PC-9 (cell line): ENCODE results near the gene AUTS2. TPM values are rescaled to one million over a fixed set of nuclear protein-coding genes. Genes with fewer than 3 reads are reported as not detected.
A peak's percentile ranks its signal among the peaks of the same experiment; 100 is the strongest.

Experiments
- BruUV-seq: library from RNA; stranded (reverse); fragments of 400-500 nt; replicated peaks from 2 replicates; lab custom pipeline; 2021; lab: Mats Ljungman, UMichigan
- CTCF ChIA-PET: fragments of 300-600 bp; sonication (Branson Sonifier 250); formaldehyde crosslinking; loops from one replicate; lab custom pipeline; 2022; ENCODE audit warnings: antibody characterized with exemption; lab: Charles Lee
- POLR2A ChIA-PET: fragments of 300-600 bp; sonication (Branson Sonifier 250); formaldehyde crosslinking; loops from one replicate; lab custom pipeline; 2022; ENCODE audit warnings: antibody characterized with exemption; ENCODE audit not compliant: unreplicated experiment; lab: Charles Lee
- DNase-seq, 2 experiments: peaks; one replicate each; pipeline versions ENCODE4 v3.0.0 to v3.0.0-alpha.2; 2015 to 2022; ENCODE audit warnings: mixed read lengths in 1 of 2
- H2AFZ ChIP-seq: fragments of 200-600 bp; sonication (generic); 2 replicates; pipeline ENCODE4 v1.8.1; 2017; ENCODE audit warnings: antibody characterized with exemption
- H3F3A ChIP-seq: fragments of 200-600 bp; sonication (generic); 2 replicates; pipeline ENCODE4 v1.8.1; 2017; ENCODE audit warnings: antibody characterized with exemption, mild to moderate bottlenecking, low read depth; ENCODE audit not compliant: insufficient read depth
- H3K27ac ChIP-seq: fragments of 200-600 bp; sonication (generic); 2 replicates; pipeline ENCODE4 v1.6.1; 2016; ENCODE audit warnings: mixed run types
- H3K27me3 ChIP-seq: fragments of 200-600 bp; sonication (generic); 2 replicates; pipeline ENCODE4 v1.6.1; 2016; ENCODE audit warnings: low read depth, mixed run types; ENCODE audit not compliant: insufficient read depth
- H3K36me3 ChIP-seq: fragments of 200-600 bp; sonication (generic); 2 replicates; pipeline ENCODE4 v1.6.1; 2016; ENCODE audit warnings: low read depth, mixed run types
- H3K4me1 ChIP-seq: fragments of 200-600 bp; sonication (generic); replicated peaks from 2 replicates; pipeline ENCODE4 v1.6.1; 2016; ENCODE audit warnings: mixed run types; ENCODE audit not compliant: insufficient read depth
- H3K4me2 ChIP-seq: fragments of 200-600 bp; sonication (generic); 2 replicates; pipeline ENCODE4 v1.6.1; 2017; ENCODE audit warnings: mixed run types
- H3K4me3 ChIP-seq: fragments of 200-600 bp; sonication (generic); 2 replicates; pipeline ENCODE4 v1.6.1; 2016; ENCODE audit warnings: mixed run types
- H3K79me2 ChIP-seq: fragments of 200-600 bp; sonication (generic); 2 replicates; pipeline ENCODE4 v1.6.1; 2017; ENCODE audit warnings: low read depth, mixed run types
- H3K9me2 ChIP-seq: fragments of 200-600 bp; sonication (generic); 2 replicates; pipeline ENCODE4 v1.8.1; 2017; ENCODE audit warnings: mild to moderate bottlenecking; ENCODE audit not compliant: insufficient read depth
- H3K9me3 ChIP-seq: fragments of 200-600 bp; sonication (generic); 2 replicates; pipeline ENCODE4 v1.8.1; 2016; ENCODE audit warnings: low read depth; ENCODE audit not compliant: insufficient read depth
- H4K20me1 ChIP-seq: fragments of 200-600 bp; sonication (generic); 2 replicates; pipeline ENCODE4 v1.8.1; 2017; ENCODE audit not compliant: insufficient read depth
- CTCF ChIP-seq: fragments of 200-600 bp; sonication (generic); conservative IDR thresholded peaks from 2 replicates; pipeline ENCODE4 v1.6.1; 2017; ENCODE audit warnings: mixed run types, antibody characterized with exemption, mild to moderate bottlenecking, moderate library complexity
- EZH2 ChIP-seq: fragments of 200-600 bp; sonication (generic); IDR thresholded peaks from 2 replicates; pipeline ENCODE4 v1.8.0; 2017; ENCODE audit warnings: antibody characterized with exemption, low read depth
- intact Hi-C: fragments of 100-400 bp; cut with micrococcal nuclease; formaldehyde crosslinking; loops from one replicate; pipeline ENCODE4 v1.10.0; 2022; ENCODE audit not compliant: unreplicated experiment
- total RNA-seq: library from RNA; stranded (reverse); gene quantifications from 2 replicates; pipeline ENCODE4 v1.2.3, GENCODE V29; 2021

The AUTS2 gene
- total RNA-seq, 1 experiment from 2014 or later, result not detected

DNA sequence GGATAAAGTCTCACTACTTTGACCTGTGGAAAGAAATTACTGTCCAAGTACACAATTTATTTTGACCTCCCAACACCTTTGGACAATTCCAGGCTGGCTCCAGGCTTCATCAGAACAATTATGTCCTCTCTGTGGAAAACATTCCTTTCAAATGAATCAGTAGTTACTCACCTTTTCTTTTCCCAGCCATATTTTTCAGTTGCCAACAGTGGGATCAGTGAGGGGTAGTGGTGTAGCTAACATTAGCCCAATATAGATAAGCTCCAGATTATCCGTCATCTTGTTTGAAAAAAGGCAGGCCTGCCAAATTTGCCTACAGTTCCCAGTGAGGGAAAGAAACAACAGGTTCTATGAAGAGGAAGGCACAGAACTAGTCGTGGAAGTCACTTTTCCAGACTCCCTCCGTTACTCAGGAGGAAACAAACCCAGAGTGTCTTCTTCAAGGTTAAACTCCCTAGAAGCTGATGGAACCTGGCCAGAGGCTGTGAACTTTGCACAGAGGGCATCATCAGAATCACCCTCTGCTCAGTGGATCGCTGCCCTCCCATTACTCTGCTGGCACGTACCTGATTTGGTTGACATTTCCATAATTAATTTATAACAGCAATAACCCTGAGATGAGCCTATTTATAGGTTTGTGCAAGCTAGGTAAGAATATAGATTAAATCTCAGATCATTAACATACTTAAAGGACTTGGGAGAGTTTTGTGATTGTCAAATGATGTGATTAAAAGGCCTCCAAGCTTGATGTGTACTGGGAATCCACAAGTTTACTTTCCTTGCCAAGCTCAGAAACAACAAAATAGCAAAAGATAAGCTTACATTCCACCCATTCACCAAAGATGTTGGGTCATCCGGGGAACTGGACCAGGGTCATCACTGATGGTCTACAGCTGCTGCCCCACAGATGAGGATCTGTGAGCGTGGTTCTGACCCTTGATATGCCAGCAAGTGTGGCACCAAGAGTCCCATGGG lies 879.0 kb downstream of the AUTS2 start:
- no TSS peak for BruUV-seq
- H3K9me3 ChIP-seq, result no peaks in the 10 kb centered on the region
- no peak overlapping the region for H2AFZ ChIP-seq
- TF ChIP-seq EZH2 (no peak), CTCF (no peak)
- peaks cover 14% of the 10 kb centered on the region; the same call in 1 of the 2 replicates for H3K27me3 ChIP-seq
- ChIA-PET CTCF (no interaction called here), POLR2A (interaction anchor here (0.6 kb wide), 1 partner anchor 275 kb away, joined by 3 read pairs; no protein-coding TSS in a partner anchor)
- no peaks in the 10 kb centered on the region for H3K36me3 ChIP-seq
- intact Hi-C loops, result no loop called here
- no peaks in the 10 kb centered on the region for H3K4me1 ChIP-seq
- no peaks in the 10 kb centered on the region for H3F3A ChIP-seq
- H3K79me2 ChIP-seq, result no peaks in the 10 kb centered on the region
- H3K9me2 ChIP-seq, result no peaks in the 10 kb centered on the region
- H3K27ac ChIP-seq, result no peak overlapping the region
- H4K20me1 ChIP-seq, result no peaks in the 10 kb centered on the region
- no peak overlapping the region for H3K4me3 ChIP-seq
- no peak overlapping the region for H3K4me2 ChIP-seq
- DNase-seq, result no peak

GRCh38 chr7:70479153-70480021 lies 881.1 kb downstream of the AUTS2 start:
- no peaks in the 10 kb centered on the region for H3K36me3 ChIP-seq
- no peaks in the 10 kb centered on the region for H3K9me2 ChIP-seq
- H3K4me1 ChIP-seq, result no peaks in the 10 kb centered on the region
- H4K20me1 ChIP-seq, result no peaks in the 10 kb centered on the region
- H2AFZ ChIP-seq, result no peak overlapping the region
- no peak overlapping the region for H3K4me2 ChIP-seq
- no peaks in the 10 kb centered on the region for H3K9me3 ChIP-seq
- no peaks in the 10 kb centered on the region for H3F3A ChIP-seq
- TF ChIP-seq CTCF, result no peak
- TF ChIP-seq EZH2, result no peak
- no TSS peak for BruUV-seq
- CTCF ChIA-PET, result no interaction called here
- DNase-seq, result no peak
- H3K79me2 ChIP-seq, result no peaks in the 10 kb centered on the region
- H3K27me3 ChIP-seq, result peaks cover 3% of the 10 kb centered on the region; the same call in 1 of the 2 replicates
- H3K27ac ChIP-seq, result no peak overlapping the region
- H3K4me3 ChIP-seq, result no peak overlapping the region
- POLR2A ChIA-PET, result no interaction called here
- intact Hi-C loops, result no loop called here

GRCh38 chr7:70480927-70481569 lies 882.8 kb downstream of the AUTS2 start:
- TF ChIP-seq CTCF (no peak), EZH2 (no peak)
- H3K4me3 ChIP-seq, result no peak overlapping the region
- H3K79me2 ChIP-seq, result no peaks in the 10 kb centered on the region
- POLR2A ChIA-PET, result no interaction called here
- no peaks in the 10 kb centered on the region for H3K4me1 ChIP-seq
- DNase-seq, result peak in 1 of 2 experiments; percentile 36
- H2AFZ ChIP-seq, result no peak overlapping the region
- no peaks in the 10 kb centered on the region for H3K9me2 ChIP-seq
- no TSS peak for BruUV-seq
- no peak overlapping the region for H3K4me2 ChIP-seq
- CTCF ChIA-PET, result no interaction called here
- H3F3A ChIP-seq, result no peaks in the 10 kb centered on the region
- H3K36me3 ChIP-seq, result no peaks in the 10 kb centered on the region
- H4K20me1 ChIP-seq, result no peaks in the 10 kb centered on the region
- no peaks in the 10 kb centered on the region for H3K9me3 ChIP-seq
- intact Hi-C loops, result no loop called here
- H3K27me3 ChIP-seq, result no peaks in the 10 kb centered on the region
- no peak overlapping the region for H3K27ac ChIP-seq
